ENCODE data around the gene APBB2. TPM values are rescaled to one million over a fixed set of nuclear protein-coding genes. Genes with fewer than 3 reads are reported as not detected.
"Not testable (repeated sequence)": the region's sequence is repeated elsewhere in the genome, so short reads cannot be mapped to it uniquely, and the experiment has no call there.

APBB2 gene
- total RNA-seq, 2 donors from 2014 or later = 34.8 to 42.8 TPM

- TF ChIP-seq POLR2A (IDR thresholded peaks at IDR 0.05) = no peak
- peak; percentile 35 to 83 (median 72) for TF ChIP-seq CTCF (IDR thresholded peaks at IDR 0.05)
- intact Hi-C loops (cut with DNase I) = no loop called here
Measured at GRCh38 chr4:40924096-40924792, 290.1 kb downstream of the APBB2 start.

DNA sequence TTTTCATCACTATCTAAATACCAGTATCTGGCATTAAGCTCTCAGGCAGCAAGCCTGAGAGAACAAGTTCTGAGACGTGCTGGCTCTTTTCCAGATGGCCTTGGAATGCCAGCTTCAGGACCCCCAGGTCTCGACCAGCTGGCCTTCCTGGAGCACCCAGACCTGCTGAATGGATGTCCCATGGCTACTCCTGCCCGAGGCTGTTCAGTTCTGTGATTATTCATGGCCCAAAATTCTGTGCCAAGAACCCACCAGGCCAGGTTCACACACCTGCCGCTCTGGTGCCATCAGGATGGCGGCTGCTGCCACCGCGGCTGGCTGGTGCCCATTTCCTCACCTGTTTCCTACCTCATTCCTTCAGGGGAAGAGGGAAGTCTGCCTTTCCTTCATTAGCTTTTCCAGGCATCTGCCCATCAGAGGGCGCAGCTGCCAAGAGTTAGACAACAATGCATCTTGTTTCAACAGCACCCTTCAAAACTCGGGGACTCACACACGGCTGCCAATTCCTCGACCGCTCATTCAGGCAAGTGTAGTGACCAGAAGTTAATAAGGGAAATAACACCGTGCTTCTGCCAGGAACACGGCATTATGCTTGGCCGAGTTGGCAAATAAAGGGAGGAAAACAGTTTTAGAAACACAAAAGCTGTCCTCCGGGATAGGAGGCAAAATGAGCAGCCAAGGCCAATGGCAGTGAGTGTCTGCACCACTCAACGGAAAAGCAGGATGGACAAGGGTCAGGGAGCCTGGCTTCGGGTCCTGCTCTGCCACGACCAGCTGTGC lies 290.8 kb downstream of the APBB2 start:
- intact Hi-C loops (cut with DNase I) = no loop called here
- Histone ChIP-seq H3K4me1 (peaks cover 15% of the 10 kb centered on the region), H3K36me3 (replicated peaks in 1 of 2; ENCODE audit: insufficient read depth in 1 of 2, low read depth in 2 of 2) (no peaks in the 10 kb centered on the region), H3K4me3 (no peak overlapping the region), H3K27ac (peak overlapping the region in 3 of 4 donors; percentile 25 to 68 (median 67)), H3K9me3 (no peaks in the 10 kb centered on the region), H3K27me3 (no peaks in the 10 kb centered on the region)
- peak; percentile 74 for ATAC-seq
- 17 to 26% methylated on average over 13 to 19 of the region's 19 CpGs for WGBS, 2 donors
- TF ChIP-seq CTCF (IDR thresholded peaks at IDR 0.05) (peak in 1 of 7 experiments; percentile 2), POLR2A (IDR thresholded peaks at IDR 0.05) (no peak)
- peak; percentile 70 to 87 (median 76) for DNase-seq

More at GRCh38 chr4:40924096-40924792, 290.1 kb downstream of the APBB2 start:
- H3K4me1 ChIP-seq = peaks cover 15% of the 10 kb centered on the region
- H3K27me3 ChIP-seq = no peaks in the 10 kb centered on the region
- ATAC-seq (peak; percentile 36), DNase-seq (peak; percentile 51 to 64 (median 58))
- peak overlapping the region in 3 of 4 donors; percentile 25 to 68 (median 67) for H3K27ac ChIP-seq
- no peaks in the 10 kb centered on the region for H3K36me3 ChIP-seq (replicated peaks in 1 of 2; ENCODE audit: insufficient read depth in 1 of 2, low read depth in 2 of 2)
- 74 to 82% methylated on average over 11 of the region's 11 CpGs for WGBS, 2 donors
- H3K4me3 ChIP-seq = no peak overlapping the region
- no peaks in the 10 kb centered on the region for H3K9me3 ChIP-seq

DNA sequence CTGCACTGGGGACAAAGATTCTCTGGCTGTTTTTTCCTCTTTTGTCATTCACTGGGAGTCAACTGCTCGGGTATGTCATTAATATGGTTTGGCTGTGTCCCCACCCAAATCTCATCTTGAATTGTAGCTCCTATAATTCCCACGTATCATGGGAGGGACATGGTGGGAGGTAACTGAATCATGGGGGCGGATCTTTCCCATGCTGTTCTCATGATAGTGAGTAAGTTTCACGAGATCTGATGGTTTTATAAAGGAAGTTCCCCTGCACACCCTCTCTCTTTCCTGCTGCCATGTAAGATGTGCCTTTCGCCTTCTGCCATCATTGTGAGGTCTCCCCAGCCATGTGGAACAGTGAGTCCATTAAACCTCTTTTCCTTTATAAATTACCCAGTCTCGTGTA lies 294.4 kb downstream of the APBB2 start:
- H3K4me3 ChIP-seq; intact Hi-C loops (cut with DNase I): not testable (repeated sequence)
- 81 to 93% methylated on average over 6 of the region's 6 CpGs for WGBS, 2 donors

DNA sequence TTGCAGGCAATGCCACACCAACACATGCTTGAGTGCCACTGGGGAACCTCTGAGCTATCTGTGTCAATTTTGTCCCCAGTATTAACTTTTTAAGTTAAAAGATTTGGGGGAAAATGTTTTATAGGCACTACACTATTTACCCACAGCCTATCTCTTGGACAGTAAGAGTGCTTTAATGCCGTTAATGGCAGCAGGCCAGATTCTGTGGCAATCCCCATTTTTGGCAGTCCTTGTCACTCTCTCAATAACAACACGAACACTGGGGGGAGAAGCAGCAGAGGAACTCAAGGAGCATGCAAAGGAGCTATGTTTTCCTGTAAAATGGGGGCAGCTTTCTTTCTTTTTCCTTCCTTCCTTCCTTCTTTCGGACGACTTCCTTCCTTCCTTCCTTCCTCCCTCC lies 296.0 kb downstream of the APBB2 start:
- no peaks in the 10 kb centered on the region for H3K36me3 ChIP-seq (replicated peaks in 1 of 2; ENCODE audit: insufficient read depth in 1 of 2, low read depth in 2 of 2)
- WGBS, 2 donors = 31 to 39% methylated on average over 4 of the region's 4 CpGs
- peaks cover 3% of the 10 kb centered on the region for H3K4me1 ChIP-seq
- H3K27me3 ChIP-seq = no peaks in the 10 kb centered on the region
- H3K9me3 ChIP-seq = no peaks in the 10 kb centered on the region
- no peak overlapping the region for H3K27ac ChIP-seq
- DNase-seq = peak; percentile 34 to 57 (median 56)
- intact Hi-C loops (cut with DNase I) = no loop called here
- no peak for ATAC-seq
- TF ChIP-seq CTCF (IDR thresholded peaks at IDR 0.05) (no peak), POLR2A (IDR thresholded peaks at IDR 0.05) (no peak)
- no peak overlapping the region for H3K4me3 ChIP-seq

More for the DNA sequence above, 294.4 kb downstream of the APBB2 start:
- H3K36me3 ChIP-seq (replicated peaks in 1 of 2; ENCODE audit: insufficient read depth in 1 of 2, low read depth in 2 of 2); H3K9me3 ChIP-seq; ATAC-seq; H3K27me3 ChIP-seq; H3K27ac ChIP-seq; H3K4me1 ChIP-seq; DNase-seq: not testable (repeated sequence)

DNA sequence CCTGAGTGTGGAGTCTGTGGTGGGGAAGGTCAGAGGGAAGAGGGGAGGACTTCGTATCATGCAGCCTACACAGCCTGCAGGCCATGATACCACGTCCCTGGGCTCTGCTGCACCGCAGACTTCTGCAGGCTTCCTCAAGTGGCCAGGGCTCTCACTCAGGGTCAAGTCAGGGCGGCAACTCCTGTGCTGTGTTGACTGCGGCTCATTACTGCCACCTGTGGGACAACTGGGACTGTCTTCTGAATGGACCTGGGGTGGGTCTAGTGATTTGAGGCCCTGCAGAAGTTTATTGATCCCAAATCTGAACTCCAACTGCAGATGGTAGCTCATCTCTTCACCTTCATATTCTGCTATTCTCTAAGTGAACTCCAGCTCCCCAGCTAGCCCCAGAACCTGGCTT lies 297.5 kb downstream of the APBB2 start:
- H3K36me3 ChIP-seq (replicated peaks in 1 of 2; ENCODE audit: insufficient read depth in 1 of 2, low read depth in 2 of 2) = no peaks in the 10 kb centered on the region
- ATAC-seq = peak; percentile 63
- no peak overlapping the region for H3K4me3 ChIP-seq
- WGBS, 2 donors = 37 to 57% methylated on average over 5 of the region's 5 CpGs
- H3K27ac ChIP-seq = no peak overlapping the region
- H3K9me3 ChIP-seq = no peaks in the 10 kb centered on the region
- no peaks in the 10 kb centered on the region for H3K4me1 ChIP-seq
- TF ChIP-seq POLR2A (IDR thresholded peaks at IDR 0.05) = no peak
- peak; percentile 32 to 58 (median 42) for TF ChIP-seq CTCF (IDR thresholded peaks at IDR 0.05)
- H3K27me3 ChIP-seq = no peaks in the 10 kb centered on the region
- intact Hi-C loops (cut with DNase I) = no loop called here
- DNase-seq = peak; percentile 62 to 82 (median 67)
